ENCODE results near the gene TMEM174.

DNA sequence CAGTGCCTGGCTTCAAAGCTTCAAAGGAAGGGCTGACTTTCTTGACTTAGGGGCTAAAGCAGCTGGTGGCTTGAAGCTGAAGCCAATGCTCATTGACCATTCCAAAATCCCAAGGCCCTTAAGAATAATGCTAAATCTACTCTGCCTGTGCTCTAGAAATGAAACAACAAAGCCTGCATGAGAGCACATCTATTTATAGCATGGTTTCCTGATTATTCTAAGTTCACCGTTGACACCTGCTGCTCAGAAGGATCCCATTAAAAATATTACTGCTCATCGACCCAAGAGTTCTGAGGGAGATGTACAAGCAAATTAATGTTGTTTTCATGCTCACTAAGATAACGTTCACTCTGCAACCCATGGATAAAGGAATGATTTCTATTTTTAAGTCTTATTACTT lies 6.7 kb downstream of the TMEM174 start:
- TF ChIP-seq, protein P1, sequence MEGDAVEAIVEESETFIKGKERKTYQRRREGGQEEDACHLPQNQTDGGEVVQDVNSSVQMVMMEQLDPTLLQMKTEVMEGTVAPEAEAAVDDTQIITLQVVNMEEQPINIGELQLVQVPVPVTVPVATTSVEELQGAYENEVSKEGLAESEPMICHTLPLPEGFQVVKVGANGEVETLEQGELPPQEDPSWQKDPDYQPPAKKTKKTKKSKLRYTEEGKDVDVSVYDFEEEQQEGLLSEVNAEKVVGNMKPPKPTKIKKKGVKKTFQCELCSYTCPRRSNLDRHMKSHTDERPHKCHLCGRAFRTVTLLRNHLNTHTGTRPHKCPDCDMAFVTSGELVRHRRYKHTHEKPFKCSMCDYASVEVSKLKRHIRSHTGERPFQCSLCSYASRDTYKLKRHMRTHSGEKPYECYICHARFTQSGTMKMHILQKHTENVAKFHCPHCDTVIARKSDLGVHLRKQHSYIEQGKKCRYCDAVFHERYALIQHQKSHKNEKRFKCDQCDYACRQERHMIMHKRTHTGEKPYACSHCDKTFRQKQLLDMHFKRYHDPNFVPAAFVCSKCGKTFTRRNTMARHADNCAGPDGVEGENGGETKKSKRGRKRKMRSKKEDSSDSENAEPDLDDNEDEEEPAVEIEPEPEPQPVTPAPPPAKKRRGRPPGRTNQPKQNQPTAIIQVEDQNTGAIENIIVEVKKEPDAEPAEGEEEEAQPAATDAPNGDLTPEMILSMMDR (IDR thresholded peaks at IDR 0.05; ENCODE audit: borderline replicate concordance, extremely low read depth, low read length, poor library complexity, severe bottlenecking), result no peak
- no peak for TF ChIP-seq EZH2 (IDR thresholded peaks at IDR 0.05; ENCODE audit: borderline replicate concordance, low read depth, low read length, severe bottlenecking)

Data from DND-41 (cell line).